IPS-20b (cell line): ENCODE data around the gene STAM2.
"Not testable (repeated sequence)": the region's sequence is repeated elsewhere in the genome, so short reads cannot be mapped to it uniquely, and the experiment has no call there.

Experiments
- H3K27ac ChIP-seq: one replicate; pipeline ENCODE4 v1.5.1; 2013; ENCODE audit warnings: low read length
- H3K27me3 ChIP-seq: 2 replicates; pipeline ENCODE4 v1.6.1; 2013; ENCODE audit warnings: mild to moderate bottlenecking, low read length, inconsistent platforms; ENCODE audit not compliant: insufficient read depth
- H3K36me3 ChIP-seq: 2 replicates; pipeline ENCODE4 v1.6.1; 2013; ENCODE audit warnings: low read depth, mild to moderate bottlenecking, inconsistent platforms, low read length, moderate library complexity; ENCODE audit not compliant: insufficient read depth
- H3K4me1 ChIP-seq: 2 replicates; pipeline ENCODE4 v1.6.1; 2013; ENCODE audit warnings: mild to moderate bottlenecking, control low read depth, inconsistent platforms, low read length, moderate library complexity; ENCODE audit not compliant: insufficient read depth
- H3K4me3 ChIP-seq: 2 replicates; pipeline ENCODE4 v1.5.1; 2013; ENCODE audit warnings: mild to moderate bottlenecking, low read length, inconsistent platforms
- H3K9ac ChIP-seq: 2 replicates; pipeline ENCODE4 v1.6.1; 2013; ENCODE audit warnings: low read depth, mild to moderate bottlenecking, inconsistent platforms, low read length, moderate library complexity
- H3K9me3 ChIP-seq: 2 replicates; pipeline ENCODE4 v1.6.1; 2013; ENCODE audit warnings: mild to moderate bottlenecking, low read depth, low read length, inconsistent platforms; ENCODE audit not compliant: insufficient read depth

The STAM2 gene

GRCh38 chr2:152169158-152169557 is 6.4 kb downstream of the STAM2 start:
- not testable (repeated sequence) for H3K27ac ChIP-seq, H3K4me3 ChIP-seq, H3K36me3 ChIP-seq, H3K9me3 ChIP-seq, H3K27me3 ChIP-seq, H3K9ac ChIP-seq, H3K4me1 ChIP-seq

GRCh38 chr2:152167470-152167869 is 8.1 kb downstream of the STAM2 start:
- not testable (repeated sequence) for H3K9ac ChIP-seq, H3K36me3 ChIP-seq, H3K27me3 ChIP-seq, H3K4me1 ChIP-seq, H3K9me3 ChIP-seq, H3K27ac ChIP-seq, H3K4me3 ChIP-seq

GRCh38 chr2:152167065-152167464 is 8.5 kb downstream of the STAM2 start:
- H3K9ac ChIP-seq, result no peak overlapping the region
- no peak overlapping the region for H3K27ac ChIP-seq
- no peak overlapping the region for H3K4me3 ChIP-seq

GRCh38 chr2:152166633-152167032 is 8.9 kb downstream of the STAM2 start:
- no peak overlapping the region for H3K9ac ChIP-seq
- H3K4me1 ChIP-seq, result no peaks in the 10 kb centered on the region
- H3K36me3 ChIP-seq, result no peaks in the 10 kb centered on the region
- no peak overlapping the region for H3K4me3 ChIP-seq
- no peaks in the 10 kb centered on the region for H3K27me3 ChIP-seq
- no peak overlapping the region for H3K27ac ChIP-seq
- no peaks in the 10 kb centered on the region; the same call in 1 of the 2 replicates for H3K9me3 ChIP-seq

More at GRCh38 chr2:152167065-152167464, 8.5 kb downstream of the STAM2 start:
- Histone ChIP-seq H3K36me3 (no peaks in the 10 kb centered on the region), H3K9me3 (no peaks in the 10 kb centered on the region), H3K27me3 (no peaks in the 10 kb centered on the region), H3K4me1 (no peaks in the 10 kb centered on the region)

- no peaks in the 10 kb centered on the region; the same call in 1 of the 2 replicates for H3K9me3 ChIP-seq
- H3K4me3 ChIP-seq, result no peak overlapping the region
- H3K36me3 ChIP-seq, result no peaks in the 10 kb centered on the region
- no peaks in the 10 kb centered on the region for H3K27me3 ChIP-seq
- H3K27ac ChIP-seq, result no peak overlapping the region
- no peaks in the 10 kb centered on the region for H3K4me1 ChIP-seq
- no peak overlapping the region for H3K9ac ChIP-seq
Observed at GRCh38 chr2:152165780-152166179, 9.8 kb downstream of the STAM2 start.

- Histone ChIP-seq H3K36me3 (no peaks in the 10 kb centered on the region), H3K4me1 (no peaks in the 10 kb centered on the region), H3K4me3 (no peak overlapping the region), H3K9ac (no peak overlapping the region), H3K27ac (no peak overlapping the region), H3K9me3 (no peaks in the 10 kb centered on the region; the same call in 1 of the 2 replicates), H3K27me3 (no peaks in the 10 kb centered on the region)
Observed at GRCh38 chr2:152165306-152165705, 10.3 kb downstream of the STAM2 start.

- H3K27ac ChIP-seq, H3K27me3 ChIP-seq, H3K36me3 ChIP-seq, H3K9ac ChIP-seq, H3K9me3 ChIP-seq, H3K4me3 ChIP-seq, H3K4me1 ChIP-seq: not testable (repeated sequence)
Observed at GRCh38 chr2:152163669-152164068, 11.9 kb downstream of the STAM2 start.

- Histone ChIP-seq H3K9ac (no peak overlapping the region), H3K36me3 (no peaks in the 10 kb centered on the region), H3K9me3 (peaks cover 4% of the 10 kb centered on the region), H3K27me3 (no peaks in the 10 kb centered on the region), H3K4me1 (no peaks in the 10 kb centered on the region), H3K4me3 (no peak overlapping the region), H3K27ac (no peak overlapping the region)
Observed at GRCh38 chr2:152162141-152162540, 13.4 kb downstream of the STAM2 start.

- Histone ChIP-seq H3K27ac (no peak overlapping the region), H3K27me3 (no peaks in the 10 kb centered on the region), H3K9ac (no peak overlapping the region), H3K36me3 (no peaks in the 10 kb centered on the region), H3K4me1 (no peaks in the 10 kb centered on the region), H3K4me3 (no peak overlapping the region), H3K9me3 (peaks cover 5% of the 10 kb centered on the region)
Observed at GRCh38 chr2:152161598-152161997, 14.0 kb downstream of the STAM2 start.

- not testable (repeated sequence) for H3K36me3 ChIP-seq, H3K9me3 ChIP-seq
Observed at GRCh38 chr2:152160378-152160777, 15.2 kb downstream of the STAM2 start.

GRCh38 chr2:152157253-152157652 is 18.3 kb downstream of the STAM2 start:
- peaks cover 5% of the 10 kb centered on the region for H3K9me3 ChIP-seq
- H3K4me1 ChIP-seq, result no peaks in the 10 kb centered on the region; the same call in 1 of the 2 replicates
- H3K27me3 ChIP-seq, result no peaks in the 10 kb centered on the region
- no peak overlapping the region for H3K27ac ChIP-seq
- no peaks in the 10 kb centered on the region for H3K36me3 ChIP-seq
- no peak overlapping the region for H3K4me3 ChIP-seq
- no peak overlapping the region for H3K9ac ChIP-seq

More at GRCh38 chr2:152160378-152160777, 15.2 kb downstream of the STAM2 start:
- not testable (repeated sequence) for H3K4me1 ChIP-seq, H3K27ac ChIP-seq, H3K4me3 ChIP-seq, H3K27me3 ChIP-seq, H3K9ac ChIP-seq

- H3K36me3 ChIP-seq, result no peaks in the 10 kb centered on the region
- H3K27ac ChIP-seq, result no peak overlapping the region
- H3K4me3 ChIP-seq, result no peak overlapping the region
- no peak overlapping the region for H3K9ac ChIP-seq
- peaks cover 5% of the 10 kb centered on the region for H3K9me3 ChIP-seq
- no peaks in the 10 kb centered on the region; the same call in 1 of the 2 replicates for H3K4me1 ChIP-seq
- H3K27me3 ChIP-seq, result no peaks in the 10 kb centered on the region
Observed at GRCh38 chr2:152155209-152155608, 20.4 kb downstream of the STAM2 start.

GRCh38 chr2:152154462-152154861 is 21.1 kb downstream of the STAM2 start:
- Histone ChIP-seq H3K4me3 (no peak overlapping the region), H3K27me3 (no peaks in the 10 kb centered on the region), H3K27ac (no peak overlapping the region), H3K9me3 (peaks cover 5% of the 10 kb centered on the region), H3K9ac (no peak overlapping the region), H3K4me1 (no peaks in the 10 kb centered on the region; the same call in 1 of the 2 replicates), H3K36me3 (no peaks in the 10 kb centered on the region)
